Osteoblast (primary cell): ENCODE data around the gene CMIP. TPM values are rescaled to one million over a fixed set of nuclear protein-coding genes. Genes with fewer than 3 reads are reported as not detected.

ENCODE experiments used
- DNase-seq: peaks from one replicate; pipeline ENCODE4 v3.0.0; 2011; ENCODE audit warnings: low spot score, mixed read lengths; ENCODE audit not compliant: insufficient read length; ENCODE audit errors: missing footprints
- H2AFZ ChIP-seq: 2 replicates; pipeline ENCODE4 v1.6.0; 2011; ENCODE audit warnings: mild to moderate bottlenecking, low read length
- H3K27ac ChIP-seq: 2 replicates; pipeline ENCODE4 v1.5.1; 2011; ENCODE audit warnings: mild to moderate bottlenecking, low read depth, low read length, moderate library complexity
- H3K27me3 ChIP-seq: 2 replicates; pipeline ENCODE4 v1.6.0; 2012; ENCODE audit warnings: mild to moderate bottlenecking, control low read depth, inconsistent platforms, low read length, moderate library complexity; ENCODE audit not compliant: insufficient read depth
- H3K36me3 ChIP-seq: 2 replicates; pipeline ENCODE4 v1.5.1; 2011; ENCODE audit warnings: mild to moderate bottlenecking, low read length, control low read depth, moderate library complexity; ENCODE audit not compliant: insufficient read depth
- H3K4me1 ChIP-seq: 2 replicates; pipeline ENCODE4 v1.5.1; 2011; ENCODE audit warnings: mild to moderate bottlenecking, low read length, control low read depth, moderate library complexity; ENCODE audit not compliant: insufficient read depth
- H3K4me2 ChIP-seq: 2 replicates; pipeline ENCODE4 v1.6.0; 2011; ENCODE audit warnings: mild to moderate bottlenecking, low read length; ENCODE audit not compliant: insufficient read depth
- H3K4me3 ChIP-seq: fragments of 200-600 bp; sonication (generic); 3 replicates; pipeline ENCODE4 v1.5.1; 2012; ENCODE audit warnings: mild to moderate bottlenecking, low read length, inconsistent platforms; ENCODE audit not compliant: insufficient read depth
- H3K79me2 ChIP-seq: 2 replicates; pipeline ENCODE4 v1.6.0; 2012; ENCODE audit warnings: mild to moderate bottlenecking, low read length, control low read depth, inconsistent platforms; ENCODE audit not compliant: insufficient read depth
- H3K9me3 ChIP-seq: 2 replicates; pipeline ENCODE4 v1.5.1; 2011; ENCODE audit warnings: low read depth, low read length, control low read depth
- H4K20me1 ChIP-seq: 2 replicates; pipeline ENCODE4 v1.6.0; 2012; ENCODE audit warnings: mild to moderate bottlenecking, low read length, control low read depth; ENCODE audit not compliant: insufficient read depth
- CTCF ChIP-seq: IDR thresholded peaks from 2 replicates; pipeline ENCODE4 v1.5.1; 2011; ENCODE audit warnings: mild to moderate bottlenecking, low read depth, low read length, moderate library complexity; ENCODE audit errors: extremely low read depth
- total RNA-seq: library from RNA; depleted of rRNA; stranded (reverse); fragments of >200 nt; gene quantifications from 2 replicates; pipeline ENCODE4 v1.2.3, GENCODE V29; 2012

Gene CMIP
- total RNA-seq, 1 donor: 8.3 TPM

- H3K4me2 ChIP-seq: peak overlapping the region; percentile 94
- H3K9me3 ChIP-seq: no peaks in the 10 kb centered on the region
- peak overlapping the region; percentile 87 for H3K4me3 ChIP-seq
- peak overlapping the region; percentile 68 for H3K27ac ChIP-seq
- H4K20me1 ChIP-seq: peaks cover 35% of the 10 kb centered on the region
- peaks cover 26% of the 10 kb centered on the region for H3K27me3 ChIP-seq
- no peak for TF ChIP-seq CTCF
- peaks cover 6% of the 10 kb centered on the region for H3K4me1 ChIP-seq
- peak; percentile 96 for DNase-seq
- H3K79me2 ChIP-seq: peaks cover 53% of the 10 kb centered on the region
- no peaks in the 10 kb centered on the region for H3K36me3 ChIP-seq
- H2AFZ ChIP-seq: peak overlapping the region; percentile 79
Measured at GRCh38 chr16:81445143-81445961, 744 bp downstream of the CMIP start.

DNA sequence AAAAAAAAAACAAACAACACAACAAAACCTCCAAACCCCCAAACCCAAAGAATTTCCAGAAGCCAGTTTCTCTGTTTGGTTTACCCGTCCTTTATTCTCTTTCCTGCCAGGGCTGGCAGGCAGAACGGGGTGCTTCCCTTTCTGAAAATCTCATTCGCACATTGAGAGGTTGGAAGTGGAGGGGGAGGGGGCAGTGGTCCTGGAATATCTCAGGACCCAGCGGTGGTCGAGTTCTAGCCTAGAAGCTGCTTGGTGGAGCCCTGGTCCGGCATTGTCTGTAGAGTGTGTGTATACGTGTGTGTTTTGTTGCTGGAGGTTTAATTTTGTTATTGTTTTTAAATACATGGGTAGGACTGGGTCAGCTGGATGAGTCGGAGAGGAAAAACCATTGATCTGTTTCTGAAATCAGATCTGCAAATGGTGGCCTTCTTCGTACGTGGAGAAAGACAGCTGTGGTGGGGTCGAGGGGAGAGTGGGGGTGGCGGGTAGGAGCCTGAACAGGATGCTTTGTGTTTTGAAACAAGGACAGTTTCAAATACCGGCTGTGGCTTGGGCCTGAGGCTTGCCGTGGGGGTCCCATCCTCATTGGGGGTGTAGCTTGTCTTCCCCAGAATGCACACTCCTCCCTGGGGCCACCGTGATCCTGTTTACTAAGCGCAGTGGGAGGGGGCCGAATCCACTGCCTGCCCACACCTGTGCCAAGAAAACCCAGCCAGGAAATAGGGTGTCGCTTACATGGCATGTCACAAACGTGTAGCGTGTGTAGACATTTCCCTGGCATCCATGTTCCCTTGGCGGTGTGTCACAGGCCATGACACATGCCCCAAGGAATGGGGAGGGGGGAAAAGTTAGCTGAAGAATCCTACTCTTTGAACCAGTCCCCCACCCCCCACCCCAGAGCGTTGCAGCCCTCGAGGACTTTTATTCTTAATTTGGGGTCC, 1.6 kb downstream of the CMIP start:
- peaks cover 6% of the 10 kb centered on the region for H3K4me1 ChIP-seq
- H2AFZ ChIP-seq: peak overlapping the region; percentile 64
- TF ChIP-seq CTCF: no peak
- peaks cover 20% of the 10 kb centered on the region for H3K27me3 ChIP-seq
- no peaks in the 10 kb centered on the region for H3K9me3 ChIP-seq
- H3K36me3 ChIP-seq: no peaks in the 10 kb centered on the region
- H3K4me2 ChIP-seq: peak overlapping the region; percentile 94
- H3K27ac ChIP-seq: peak overlapping the region; percentile 68
- peaks cover 43% of the 10 kb centered on the region for H4K20me1 ChIP-seq
- peak; percentile 81 for DNase-seq
- peak overlapping the region; percentile 87 for H3K4me3 ChIP-seq
- H3K79me2 ChIP-seq: peaks cover 62% of the 10 kb centered on the region

DNA sequence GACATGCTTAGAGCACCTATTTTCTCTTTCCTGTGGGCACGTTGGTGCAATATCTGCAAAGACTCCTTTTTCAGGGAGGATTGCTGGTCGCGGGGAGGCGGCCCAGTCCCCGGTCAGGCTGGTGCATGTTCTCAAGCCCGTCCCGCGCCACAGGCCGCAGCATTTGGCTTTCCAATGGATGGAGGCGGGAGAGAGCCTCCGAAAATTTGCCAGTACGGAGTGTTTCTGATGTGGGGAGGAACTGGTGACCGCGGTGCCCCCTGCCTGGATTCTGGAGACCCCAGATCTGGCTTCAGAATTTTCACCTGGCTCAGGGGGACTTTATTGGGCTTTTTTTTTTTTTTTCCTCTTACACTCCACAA, 2.3 kb downstream of the CMIP start:
- peaks cover 50% of the 10 kb centered on the region for H4K20me1 ChIP-seq
- peak overlapping the region; percentile 87 for H3K4me3 ChIP-seq
- no peak overlapping the region for H3K27ac ChIP-seq
- H3K4me2 ChIP-seq: peak overlapping the region; percentile 94
- peaks cover 13% of the 10 kb centered on the region for H3K27me3 ChIP-seq
- no peak overlapping the region for H2AFZ ChIP-seq
- H3K79me2 ChIP-seq: peaks cover 68% of the 10 kb centered on the region
- no peaks in the 10 kb centered on the region for H3K9me3 ChIP-seq
- DNase-seq: no peak
- H3K4me1 ChIP-seq: peaks cover 6% of the 10 kb centered on the region
- H3K36me3 ChIP-seq: no peaks in the 10 kb centered on the region
- no peak for TF ChIP-seq CTCF
